Gastroesophageal sphincter (tissue), 4 donors: Measurements from ENCODE around the gene OTUD5. TPM values are rescaled to one million over a fixed set of nuclear protein-coding genes. Genes with fewer than 3 reads are reported as not detected.

Source experiments
- ATAC-seq: fragments of 150-250 bp; one replicate; pipeline ENCODE4 v1.9.1; 2016; ENCODE audit warnings: mild to moderate bottlenecking, moderate library complexity
- H3K27ac ChIP-seq, 4 donors: fragments of 200-600 bp; sonication (generic) in 3 of 4; 1 replicate in 3 of 4; 2 replicates in 1 of 4; pipeline ENCODE4 v1.5.1; 2016 to 2019
- H3K27me3 ChIP-seq: fragments of 200-600 bp; sonication (generic); one replicate; pipeline ENCODE4 v1.5.1; 2019
- H3K36me3 ChIP-seq, 2 donors: fragments of 200-600 bp; sonication (generic); one replicate each; pipeline ENCODE4 v1.5.1; 2019; ENCODE audit warnings: control low read depth in 1 of 2
- H3K4me1 ChIP-seq, 3 donors: fragments of 200-600 bp; sonication (generic); 1 replicate in 2 of 3; 2 replicates in 1 of 3; pipeline ENCODE4 v1.5.1; 2016 to 2019; ENCODE audit warnings: control low read depth in 2 of 3
- H3K4me3 ChIP-seq, 2 donors: fragments of 200-600 bp; sonication (generic); one replicate each; pipeline ENCODE4 v1.5.1; 2019; ENCODE audit warnings: mild to moderate bottlenecking in 1 of 2, moderate library complexity in 1 of 2
- H3K9me3 ChIP-seq, 3 donors: fragments of 200-600 bp; sonication (generic); one replicate each; pipeline ENCODE4 v1.5.1; 2017 to 2019; ENCODE audit warnings: control low read depth in 2 of 3
- EP300 ChIP-seq: sonication (generic); formaldehyde crosslinking; IDR thresholded peaks from one replicate; pipeline ENCODE4 v1.6.1; 2017; ENCODE audit warnings: antibody characterized with exemption, mild to moderate bottlenecking
- POLR2A ChIP-seq, 2 donors: fragments of 450-650 bp; IDR thresholded peaks; one replicate each; pipeline ENCODE4 v1.6.1; 2017; ENCODE audit warnings: antibody characterized with exemption in 2 of 2, mild to moderate bottlenecking in 2 of 2, moderate library complexity in 1 of 2
- POLR2AphosphoS5 ChIP-seq: sonication (generic); formaldehyde crosslinking; IDR thresholded peaks from one replicate; pipeline ENCODE4 v1.6.1; 2017; ENCODE audit warnings: antibody characterized with exemption
- WGBS, 2 donors: methylation state at CpG; one replicate each; pipeline ENCODE4 v1.1.5; 2018; ENCODE audit warnings: low coverage in 1 of 2; 5-methylcytosine and 5-hydroxymethylcytosine counted together
- total RNA-seq, 4 donors: library from RNA; depleted of rRNA; stranded (reverse); fragments of >200 nt; gene quantifications; one replicate each; pipeline ENCODE4 v1.1.0, GENCODE V29; 2016
- TF ChIP-seq, protein P1 (sequence below), 4 experiments: fragments of 200-600 bp in 2 of 4; fragments of 450-650 bp in 2 of 4; sonication (generic) in 1 of 4; IDR thresholded peaks; one replicate each; pipeline ENCODE4 v1.5.1; 2017 to 2019; ENCODE audit warnings: antibody characterized with exemption in 4 of 4, mild to moderate bottlenecking in 2 of 4, moderate library complexity in 2 of 4

The OTUD5 gene
- total RNA-seq, 4 donors from 2014 or later, result 36.8 to 54.3 (median 47.7) TPM

DNA sequence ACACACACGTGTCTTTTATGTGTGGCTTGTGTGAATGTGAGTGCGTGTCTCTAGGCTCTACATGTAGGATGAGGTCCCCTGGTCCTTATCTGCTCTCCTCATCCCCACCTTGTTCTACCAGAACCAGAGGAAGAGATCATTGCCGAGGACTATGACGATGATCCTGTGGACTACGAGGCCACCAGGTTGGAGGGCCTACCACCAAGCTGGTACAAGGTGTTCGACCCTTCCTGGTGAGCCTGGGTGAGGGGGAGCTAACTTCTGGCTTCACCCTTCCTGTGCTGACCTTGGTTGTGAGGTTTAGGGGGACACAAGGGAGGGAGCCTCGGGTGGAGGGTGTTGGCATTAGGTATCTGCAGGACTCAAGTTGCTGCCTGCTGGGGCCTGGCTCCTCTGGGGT lies 56.3 kb downstream of the OTUD5 start:
- peaks cover 0 to 55% of the 10 kb centered on the region in 2 donors for H3K36me3 ChIP-seq
- no peaks in the 10 kb centered on the region for H3K27me3 ChIP-seq
- H3K4me1 ChIP-seq, result peaks cover 0 to 26% (median 0%) of the 10 kb centered on the region in 3 donors
- no peaks in the 10 kb centered on the region for H3K9me3 ChIP-seq
- 67 to 71% methylated on average over 1 to 2 of the region's 7 CpGs for WGBS, 2 donors
- TF ChIP-seq EP300, result no peak
- no peak for TF ChIP-seq POLR2A (IDR thresholded peaks at IDR 0.05)
- no peak for TF ChIP-seq POLR2AphosphoS5
- TF ChIP-seq, protein P1, sequence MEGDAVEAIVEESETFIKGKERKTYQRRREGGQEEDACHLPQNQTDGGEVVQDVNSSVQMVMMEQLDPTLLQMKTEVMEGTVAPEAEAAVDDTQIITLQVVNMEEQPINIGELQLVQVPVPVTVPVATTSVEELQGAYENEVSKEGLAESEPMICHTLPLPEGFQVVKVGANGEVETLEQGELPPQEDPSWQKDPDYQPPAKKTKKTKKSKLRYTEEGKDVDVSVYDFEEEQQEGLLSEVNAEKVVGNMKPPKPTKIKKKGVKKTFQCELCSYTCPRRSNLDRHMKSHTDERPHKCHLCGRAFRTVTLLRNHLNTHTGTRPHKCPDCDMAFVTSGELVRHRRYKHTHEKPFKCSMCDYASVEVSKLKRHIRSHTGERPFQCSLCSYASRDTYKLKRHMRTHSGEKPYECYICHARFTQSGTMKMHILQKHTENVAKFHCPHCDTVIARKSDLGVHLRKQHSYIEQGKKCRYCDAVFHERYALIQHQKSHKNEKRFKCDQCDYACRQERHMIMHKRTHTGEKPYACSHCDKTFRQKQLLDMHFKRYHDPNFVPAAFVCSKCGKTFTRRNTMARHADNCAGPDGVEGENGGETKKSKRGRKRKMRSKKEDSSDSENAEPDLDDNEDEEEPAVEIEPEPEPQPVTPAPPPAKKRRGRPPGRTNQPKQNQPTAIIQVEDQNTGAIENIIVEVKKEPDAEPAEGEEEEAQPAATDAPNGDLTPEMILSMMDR (IDR thresholded peaks at IDR 0.05), result no peak
- no peak for ATAC-seq
- no peak overlapping the region for H3K27ac ChIP-seq
- no peak overlapping the region for H3K4me3 ChIP-seq

DNA sequence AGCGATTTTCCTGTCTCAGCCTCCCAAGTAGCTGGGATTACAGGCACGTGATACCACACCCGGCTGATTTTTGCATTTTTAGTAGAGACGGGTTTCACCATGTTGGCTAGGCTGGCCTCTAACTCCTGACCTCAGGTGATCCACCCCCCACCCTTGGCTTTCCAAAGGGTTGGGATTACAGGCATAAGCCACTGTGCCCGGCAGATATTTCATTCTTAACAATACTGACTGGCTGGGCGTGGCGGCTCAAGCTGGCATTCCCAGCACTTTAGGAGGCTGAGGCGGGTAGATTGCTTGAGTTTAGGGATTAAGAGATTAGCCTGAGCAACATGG lies 58.4 kb downstream of the OTUD5 start:
- Histone ChIP-seq H3K4me3 (no peak overlapping the region), H3K9me3 (no peaks in the 10 kb centered on the region), H3K27me3 (no peaks in the 10 kb centered on the region), H3K27ac (peak overlapping the region in 2 of 4 donors; percentile 14 to 95), H3K4me1 (peaks cover 0 to 37% (median 0%) of the 10 kb centered on the region in 3 donors), H3K36me3 (peaks cover 0 to 37% of the 10 kb centered on the region in 2 donors)
- no CpG with 5 or more reads among the region's 8 CpGs for WGBS, 2 donors
- TF ChIP-seq, protein P1 (IDR thresholded peaks at IDR 0.05), result no peak
- TF ChIP-seq EP300 (no peak), POLR2A (IDR thresholded peaks at IDR 0.05) (no peak), POLR2AphosphoS5 (no peak)
- no peak for ATAC-seq

DNA sequence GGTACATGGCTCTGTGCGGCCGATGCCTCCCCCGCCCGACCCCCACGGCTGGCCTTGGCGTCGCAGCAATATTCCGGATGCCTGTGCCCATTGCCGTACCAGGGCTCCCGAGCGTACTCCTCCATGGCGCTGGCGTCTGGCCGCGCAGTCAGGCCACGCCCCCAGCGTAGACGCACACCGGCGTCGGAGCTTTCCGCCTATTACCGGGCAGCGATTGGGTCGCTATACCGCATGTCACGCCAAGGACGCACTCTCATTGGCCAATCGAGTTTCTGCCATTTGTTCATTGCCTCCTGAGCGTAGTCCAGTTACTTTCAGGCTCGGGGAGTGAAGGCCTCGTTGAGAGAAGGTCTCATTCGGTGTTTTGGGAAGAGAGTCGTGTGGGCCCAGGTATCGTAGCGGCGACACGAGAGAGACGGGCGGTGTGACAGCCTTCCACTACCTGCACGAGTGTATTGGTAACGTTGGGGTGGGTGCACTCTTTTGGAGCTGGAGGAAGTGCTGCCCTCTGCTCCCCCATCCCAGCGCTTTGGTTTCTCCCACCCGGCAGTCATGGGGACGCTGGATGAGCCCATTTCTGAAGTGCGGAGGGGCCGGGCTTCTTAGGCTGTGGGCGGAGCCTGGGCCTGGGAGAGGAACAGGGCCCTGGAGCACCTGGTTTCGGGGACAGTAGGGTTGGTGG lies 59.6 kb downstream of the OTUD5 start, which contains the start of the genes PQBP1 and TIMM17B:
Gene PQBP1, plus strand, starts transcription at position 306 of the 682 bp plus-strand sequence. CDS start 580 bp downstream, outside the sequence.
Gene TIMM17B, minus strand, starts transcription at position 144 of the 682 bp plus-strand sequence. Its CDS starts 19 bp downstream, at position 125.
- Histone ChIP-seq H3K4me3 (peak within 1 kb of the TSS; percentile 71 to 90), H3K4me1 (peaks cover 0 to 37% (median 0%) of the 10 kb centered on the region in 3 donors), H3K27me3 (no peaks in the 10 kb centered on the region), H3K27ac (peak within 1 kb of the TSS; percentile 93 to 99 (median 94)), H3K36me3 (peaks cover 0 to 39% of the 10 kb centered on the region in 2 donors), H3K9me3 (no peaks in the 10 kb centered on the region)
- peak; percentile 95 for ATAC-seq
- TF ChIP-seq POLR2A (IDR thresholded peaks at IDR 0.05) (peak; percentile 52 to 62), POLR2AphosphoS5 (peak; percentile 67), EP300 (no peak)
- TF ChIP-seq, protein P1 (IDR thresholded peaks at IDR 0.05), result no peak
- WGBS, 2 donors, result 43% methylated on average over 26 of the region's 49 CpGs; no CpG with 5 or more reads in 1 of the 2 donors

DNA sequence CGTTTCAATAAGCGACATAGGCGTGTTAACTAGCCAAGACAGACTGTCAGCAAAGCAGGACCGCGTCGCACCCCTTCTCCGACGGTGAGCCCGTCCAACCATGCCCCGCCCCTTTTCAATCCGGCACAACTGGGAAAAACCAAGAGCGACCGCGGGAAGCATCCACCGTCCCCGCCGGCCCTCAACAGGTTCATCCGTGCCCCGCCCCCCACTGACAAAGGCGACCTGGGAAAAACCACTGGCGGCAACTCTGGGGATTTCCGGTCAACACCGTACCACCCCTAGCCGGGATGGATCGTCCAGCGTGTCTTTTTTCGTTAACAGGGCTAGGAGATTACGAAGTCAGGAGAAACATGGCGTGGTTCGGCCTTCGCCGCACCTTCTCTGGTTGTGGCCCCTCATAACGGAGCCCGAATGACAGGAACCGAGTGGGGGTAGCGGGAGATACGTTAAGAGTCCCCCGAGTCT lies 60.2 kb downstream of the OTUD5 start:
- Histone ChIP-seq H3K4me3 (peak overlapping the region; percentile 71 to 90), H3K27me3 (no peaks in the 10 kb centered on the region), H3K9me3 (no peaks in the 10 kb centered on the region), H3K36me3 (peaks cover 0 to 35% of the 10 kb centered on the region in 2 donors), H3K27ac (peak overlapping the region; percentile 93 to 99 (median 94)), H3K4me1 (peaks cover 0 to 41% (median 0%) of the 10 kb centered on the region in 3 donors)
- ATAC-seq, result peak; percentile 67
- WGBS, 2 donors, result 0 to 30% methylated on average over 2 to 3 of the region's 38 CpGs
- TF ChIP-seq, protein P1 (IDR thresholded peaks at IDR 0.05), result peak in 1 of 4 experiments; percentile 12
- no peak for TF ChIP-seq POLR2A (IDR thresholded peaks at IDR 0.05)
